GM19099 (cell line): Measurements from ENCODE around the gene MYF6.

ENCODE experiments used
- POLR2A ChIP-seq: IDR thresholded peaks from 3 replicates; pipeline ENCODE4 v1.6.1; 2011; ENCODE audit warnings: low read depth; ENCODE audit not compliant: insufficient read length; ENCODE audit errors: extremely low read depth

Gene MYF6

GRCh38 chr12:80707126-80707829 lies at the start of gene MYF6:
Gene MYF6 (plus strand): TSS chr12:80707634. CDS start chr12:80707720, 86 bp downstream.
- no peak for TF ChIP-seq POLR2A

GRCh38 chr12:80659512-80660063 lies 47.8 kb upstream of the MYF6 start:
- no peak for TF ChIP-seq POLR2A

GRCh38 chr12:80662586-80662985 lies 44.8 kb upstream of the MYF6 start:
- TF ChIP-seq POLR2A: no peak

- no peak for TF ChIP-seq POLR2A
These were observed 37.2 kb upstream of the MYF6 start for GRCh38 chr12:80670214-80670613.

- TF ChIP-seq POLR2A: no peak
These were observed 30.6 kb upstream of the MYF6 start for GRCh38 chr12:80676856-80677255.

GRCh38 chr12:80677994-80678393 lies 29.4 kb upstream of the MYF6 start:
- TF ChIP-seq POLR2A: no peak

- no peak for TF ChIP-seq POLR2A
These were observed 27.9 kb upstream of the MYF6 start for GRCh38 chr12:80679346-80680131.

GRCh38 chr12:80681287-80681686 lies 26.1 kb upstream of the MYF6 start:
- TF ChIP-seq POLR2A: no peak

GRCh38 chr12:80681786-80682185 lies 25.6 kb upstream of the MYF6 start:
- TF ChIP-seq POLR2A: no peak

- no peak for TF ChIP-seq POLR2A
These were observed 23.3 kb upstream of the MYF6 start for GRCh38 chr12:80684077-80684495.

GRCh38 chr12:80690090-80690489 lies 17.3 kb upstream of the MYF6 start:
- TF ChIP-seq POLR2A: no peak

- TF ChIP-seq POLR2A: no peak
These were observed 16.9 kb upstream of the MYF6 start for GRCh38 chr12:80690513-80690912.

- no peak for TF ChIP-seq POLR2A
These were observed 15.3 kb upstream of the MYF6 start for GRCh38 chr12:80692114-80692513.

GRCh38 chr12:80697270-80697887 lies 10.1 kb upstream of the MYF6 start:
- no peak for TF ChIP-seq POLR2A

GRCh38 chr12:80698256-80698655 lies 9.2 kb upstream of the MYF6 start:
- no peak for TF ChIP-seq POLR2A

GRCh38 chr12:80698847-80699542 lies 8.4 kb upstream of the MYF6 start:
- no peak for TF ChIP-seq POLR2A

- no peak for TF ChIP-seq POLR2A
These were observed 7.1 kb upstream of the MYF6 start for GRCh38 chr12:80700327-80700726.
